K562 (cell line): ENCODE data around the gene HOMEZ. TPM values are rescaled to one million over a fixed set of nuclear protein-coding genes. Genes with fewer than 3 reads are reported as not detected.
A peak's percentile ranks its signal among the peaks of the same experiment; 100 is the strongest.

Source experiments
- CBFB ChIP-seq: sonication (generic); formaldehyde crosslinking; IDR thresholded peaks from 2 replicates; pipeline ENCODE4 v1.4.0; 2020; ENCODE audit warnings: mild to moderate bottlenecking, missing genetic modification reagents
- CBX5 ChIP-seq: IDR thresholded peaks from 2 replicates; pipeline ENCODE4 v1.6.1; 2014; ENCODE audit warnings: low read depth, borderline replicate concordance
- DEAF1 ChIP-seq: fragments of 450-650 bp; formaldehyde crosslinking; IDR thresholded peaks from 2 replicates; pipeline ENCODE4 v1.4.0; 2020; ENCODE audit warnings: mild to moderate bottlenecking, moderate library complexity
- KAT2B ChIP-seq: IDR thresholded peaks from one replicate; pipeline ENCODE4 v1.6.1; 2012; ENCODE audit warnings: low read depth, mild to moderate bottlenecking, control low read depth, inconsistent platforms, low read length, moderate library complexity
- LARP7 ChIP-seq: fragments of 450-650 bp; IDR thresholded peaks from 2 replicates; pipeline ENCODE4 v1.6.1; 2016
- POLR2AphosphoS5 ChIP-seq: IDR thresholded peaks from 2 replicates; pipeline ENCODE4 v1.6.1; 2011; ENCODE audit warnings: mild to moderate bottlenecking, low read depth, low read length, moderate library complexity; ENCODE audit not compliant: control insufficient read depth, insufficient read depth
- PYGO2 ChIP-seq: fragments of 450-650 bp; IDR thresholded peaks from 2 replicates; pipeline ENCODE4 v1.6.1; 2016; ENCODE audit warnings: mild to moderate bottlenecking, missing genetic modification characterization, moderate library complexity, missing compliant biosample characterization
- polyA plus RNA-seq, 8 experiments: library from polyadenylated mRNA; depleted of rRNA in 4 of 8; stranded (reverse) in 5 of 8; unstranded in 3 of 8; fragments of >200 nt; fragmentation: Nextera tagmentation in 2 of 8; fragmentation: Illumina TruSeq in 1 of 8; extraction: Ambion mirVana in 2 of 8; extraction: Trizol in 1 of 8; gene quantifications; 2 replicates each; pipeline versions ENCODE4 v1.2.1 to v1.2.3, GENCODE V29; 2011 to 2014; ENCODE audit warnings: inconsistent platforms in 1 of 8, missing spikeins in 1 of 8
- total RNA-seq, 7 experiments: library from RNA; depleted of rRNA in 6 of 7; stranded (reverse); fragments of >200 nt in 6 of 7; fragmentation: Illumina TruSeq in 2 of 7; extraction: Trizol in 2 of 7; gene quantifications; 2 replicates each; pipeline versions ENCODE4 v1.2.1 to v1.2.3, GENCODE V29; 2011 to 2021; ENCODE audit warnings: low replicate concordance in 1 of 7
- TF ChIP-seq, protein P1 (sequence below): sonication (generic); formaldehyde crosslinking; IDR thresholded peaks from 2 replicates; pipeline ENCODE4 v1.8.1; 2023; ENCODE audit warnings: missing genetic modification reagents, mild to moderate bottlenecking, borderline replicate concordance
- TF ChIP-seq, protein P2 (sequence below): fragments of 250-450 bp; sonication (Bioruptor Pico); IDR thresholded peaks from 2 replicates; pipeline ENCODE4 v1.4.0; 2020; ENCODE audit warnings: mild to moderate bottlenecking
- TF ChIP-seq, protein P3 (sequence below): fragments of 250-450 bp; sonication (Bioruptor Pico); IDR thresholded peaks from 2 replicates; pipeline ENCODE4 v1.8.0; 2022; ENCODE audit warnings: inconsistent platforms
- TF ChIP-seq, protein P4 (sequence below): sonication (generic); formaldehyde crosslinking; IDR thresholded peaks from 2 replicates; pipeline ENCODE4 v1.8.0; 2023; ENCODE audit warnings: missing genetic modification reagents, mild to moderate bottlenecking, borderline replicate concordance

HOMEZ gene
- total and polyA plus RNA-seq, 9 of the 15 experiments (the other 6 are each of a cell fraction or from before 2014, with no cell fraction given): 3.0 to 30.2 (median 16.9) TPM

- TF ChIP-seq, protein P1, sequence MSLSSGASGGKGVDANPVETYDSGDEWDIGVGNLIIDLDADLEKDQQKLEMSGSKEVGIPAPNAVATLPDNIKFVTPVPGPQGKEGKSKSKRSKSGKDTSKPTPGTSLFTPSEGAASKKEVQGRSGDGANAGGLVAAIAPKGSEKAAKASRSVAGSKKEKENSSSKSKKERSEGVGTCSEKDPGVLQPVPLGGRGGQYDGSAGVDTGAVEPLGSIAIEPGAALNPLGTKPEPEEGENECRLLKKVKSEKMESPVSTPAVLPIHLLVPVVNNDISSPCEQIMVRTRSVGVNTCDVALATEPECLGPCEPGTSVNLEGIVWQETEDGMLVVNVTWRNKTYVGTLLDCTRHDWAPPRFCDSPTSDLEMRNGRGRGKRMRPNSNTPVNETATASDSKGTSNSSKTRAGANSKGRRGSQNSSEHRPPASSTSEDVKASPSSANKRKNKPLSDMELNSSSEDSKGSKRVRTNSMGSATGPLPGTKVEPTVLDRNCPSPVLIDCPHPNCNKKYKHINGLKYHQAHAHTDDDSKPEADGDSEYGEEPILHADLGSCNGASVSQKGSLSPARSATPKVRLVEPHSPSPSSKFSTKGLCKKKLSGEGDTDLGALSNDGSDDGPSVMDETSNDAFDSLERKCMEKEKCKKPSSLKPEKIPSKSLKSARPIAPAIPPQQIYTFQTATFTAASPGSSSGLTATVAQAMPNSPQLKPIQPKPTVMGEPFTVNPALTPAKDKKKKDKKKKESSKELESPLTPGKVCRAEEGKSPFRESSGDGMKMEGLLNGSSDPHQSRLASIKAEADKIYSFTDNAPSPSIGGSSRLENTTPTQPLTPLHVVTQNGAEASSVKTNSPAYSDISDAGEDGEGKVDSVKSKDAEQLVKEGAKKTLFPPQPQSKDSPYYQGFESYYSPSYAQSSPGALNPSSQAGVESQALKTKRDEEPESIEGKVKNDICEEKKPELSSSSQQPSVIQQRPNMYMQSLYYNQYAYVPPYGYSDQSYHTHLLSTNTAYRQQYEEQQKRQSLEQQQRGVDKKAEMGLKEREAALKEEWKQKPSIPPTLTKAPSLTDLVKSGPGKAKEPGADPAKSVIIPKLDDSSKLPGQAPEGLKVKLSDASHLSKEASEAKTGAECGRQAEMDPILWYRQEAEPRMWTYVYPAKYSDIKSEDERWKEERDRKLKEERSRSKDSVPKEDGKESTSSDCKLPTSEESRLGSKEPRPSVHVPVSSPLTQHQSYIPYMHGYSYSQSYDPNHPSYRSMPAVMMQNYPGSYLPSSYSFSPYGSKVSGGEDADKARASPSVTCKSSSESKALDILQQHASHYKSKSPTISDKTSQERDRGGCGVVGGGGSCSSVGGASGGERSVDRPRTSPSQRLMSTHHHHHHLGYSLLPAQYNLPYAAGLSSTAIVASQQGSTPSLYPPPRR (CRISPR knock-in tag): no peak
- TF ChIP-seq CBFB: no peak
- TF ChIP-seq, protein P2, sequence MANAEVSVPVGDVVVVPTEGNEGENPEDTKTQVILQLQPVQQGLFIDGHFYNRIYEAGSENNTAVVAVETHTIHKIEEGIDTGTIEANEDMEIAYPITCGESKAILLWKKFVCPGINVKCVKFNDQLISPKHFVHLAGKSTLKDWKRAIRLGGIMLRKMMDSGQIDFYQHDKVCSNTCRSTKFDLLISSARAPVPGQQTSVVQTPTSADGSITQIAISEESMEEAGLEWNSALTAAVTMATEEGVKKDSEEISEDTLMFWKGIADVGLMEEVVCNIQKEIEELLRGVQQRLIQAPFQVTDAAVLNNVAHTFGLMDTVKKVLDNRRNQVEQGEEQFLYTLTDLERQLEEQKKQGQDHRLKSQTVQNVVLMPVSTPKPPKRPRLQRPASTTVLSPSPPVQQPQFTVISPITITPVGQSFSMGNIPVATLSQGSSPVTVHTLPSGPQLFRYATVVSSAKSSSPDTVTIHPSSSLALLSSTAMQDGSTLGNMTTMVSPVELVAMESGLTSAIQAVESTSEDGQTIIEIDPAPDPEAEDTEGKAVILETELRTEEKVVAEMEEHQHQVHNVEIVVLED (CRISPR knock-in tag): peak; percentile 59
- peak; percentile 80 for TF ChIP-seq POLR2AphosphoS5
- no peak for TF ChIP-seq PYGO2 (tag)
- TF ChIP-seq LARP7: no peak
- no peak for TF ChIP-seq CBX5
- TF ChIP-seq, protein P3, sequence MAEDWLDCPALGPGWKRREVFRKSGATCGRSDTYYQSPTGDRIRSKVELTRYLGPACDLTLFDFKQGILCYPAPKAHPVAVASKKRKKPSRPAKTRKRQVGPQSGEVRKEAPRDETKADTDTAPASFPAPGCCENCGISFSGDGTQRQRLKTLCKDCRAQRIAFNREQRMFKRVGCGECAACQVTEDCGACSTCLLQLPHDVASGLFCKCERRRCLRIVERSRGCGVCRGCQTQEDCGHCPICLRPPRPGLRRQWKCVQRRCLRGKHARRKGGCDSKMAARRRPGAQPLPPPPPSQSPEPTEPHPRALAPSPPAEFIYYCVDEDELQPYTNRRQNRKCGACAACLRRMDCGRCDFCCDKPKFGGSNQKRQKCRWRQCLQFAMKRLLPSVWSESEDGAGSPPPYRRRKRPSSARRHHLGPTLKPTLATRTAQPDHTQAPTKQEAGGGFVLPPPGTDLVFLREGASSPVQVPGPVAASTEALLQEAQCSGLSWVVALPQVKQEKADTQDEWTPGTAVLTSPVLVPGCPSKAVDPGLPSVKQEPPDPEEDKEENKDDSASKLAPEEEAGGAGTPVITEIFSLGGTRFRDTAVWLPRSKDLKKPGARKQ (CRISPR knock-in tag): no peak
- no peak for TF ChIP-seq KAT2B
- TF ChIP-seq, protein P4, sequence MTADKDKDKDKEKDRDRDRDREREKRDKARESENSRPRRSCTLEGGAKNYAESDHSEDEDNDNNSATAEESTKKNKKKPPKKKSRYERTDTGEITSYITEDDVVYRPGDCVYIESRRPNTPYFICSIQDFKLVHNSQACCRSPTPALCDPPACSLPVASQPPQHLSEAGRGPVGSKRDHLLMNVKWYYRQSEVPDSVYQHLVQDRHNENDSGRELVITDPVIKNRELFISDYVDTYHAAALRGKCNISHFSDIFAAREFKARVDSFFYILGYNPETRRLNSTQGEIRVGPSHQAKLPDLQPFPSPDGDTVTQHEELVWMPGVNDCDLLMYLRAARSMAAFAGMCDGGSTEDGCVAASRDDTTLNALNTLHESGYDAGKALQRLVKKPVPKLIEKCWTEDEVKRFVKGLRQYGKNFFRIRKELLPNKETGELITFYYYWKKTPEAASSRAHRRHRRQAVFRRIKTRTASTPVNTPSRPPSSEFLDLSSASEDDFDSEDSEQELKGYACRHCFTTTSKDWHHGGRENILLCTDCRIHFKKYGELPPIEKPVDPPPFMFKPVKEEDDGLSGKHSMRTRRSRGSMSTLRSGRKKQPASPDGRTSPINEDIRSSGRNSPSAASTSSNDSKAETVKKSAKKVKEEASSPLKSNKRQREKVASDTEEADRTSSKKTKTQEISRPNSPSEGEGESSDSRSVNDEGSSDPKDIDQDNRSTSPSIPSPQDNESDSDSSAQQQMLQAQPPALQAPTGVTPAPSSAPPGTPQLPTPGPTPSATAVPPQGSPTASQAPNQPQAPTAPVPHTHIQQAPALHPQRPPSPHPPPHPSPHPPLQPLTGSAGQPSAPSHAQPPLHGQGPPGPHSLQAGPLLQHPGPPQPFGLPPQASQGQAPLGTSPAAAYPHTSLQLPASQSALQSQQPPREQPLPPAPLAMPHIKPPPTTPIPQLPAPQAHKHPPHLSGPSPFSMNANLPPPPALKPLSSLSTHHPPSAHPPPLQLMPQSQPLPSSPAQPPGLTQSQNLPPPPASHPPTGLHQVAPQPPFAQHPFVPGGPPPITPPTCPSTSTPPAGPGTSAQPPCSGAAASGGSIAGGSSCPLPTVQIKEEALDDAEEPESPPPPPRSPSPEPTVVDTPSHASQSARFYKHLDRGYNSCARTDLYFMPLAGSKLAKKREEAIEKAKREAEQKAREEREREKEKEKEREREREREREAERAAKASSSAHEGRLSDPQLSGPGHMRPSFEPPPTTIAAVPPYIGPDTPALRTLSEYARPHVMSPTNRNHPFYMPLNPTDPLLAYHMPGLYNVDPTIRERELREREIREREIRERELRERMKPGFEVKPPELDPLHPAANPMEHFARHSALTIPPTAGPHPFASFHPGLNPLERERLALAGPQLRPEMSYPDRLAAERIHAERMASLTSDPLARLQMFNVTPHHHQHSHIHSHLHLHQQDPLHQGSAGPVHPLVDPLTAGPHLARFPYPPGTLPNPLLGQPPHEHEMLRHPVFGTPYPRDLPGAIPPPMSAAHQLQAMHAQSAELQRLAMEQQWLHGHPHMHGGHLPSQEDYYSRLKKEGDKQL (CRISPR knock-in tag): no peak
- TF ChIP-seq DEAF1 (CRISPR knock-in tag): no peak
Measured at GRCh38 chr14:23306412-23307145, 20.6 kb upstream of the HOMEZ start, which contains the start of gene BCL2L2 (continued).
